SKM-1 (cell line): ENCODE data around the gene ABI1.

ENCODE experiments used
- DNase-seq: peaks from one replicate; lab custom pipeline; 2025; ENCODE audit not compliant: unreplicated experiment; lab: John Stamatoyannopoulos, UW

Gene ABI1

DNA sequence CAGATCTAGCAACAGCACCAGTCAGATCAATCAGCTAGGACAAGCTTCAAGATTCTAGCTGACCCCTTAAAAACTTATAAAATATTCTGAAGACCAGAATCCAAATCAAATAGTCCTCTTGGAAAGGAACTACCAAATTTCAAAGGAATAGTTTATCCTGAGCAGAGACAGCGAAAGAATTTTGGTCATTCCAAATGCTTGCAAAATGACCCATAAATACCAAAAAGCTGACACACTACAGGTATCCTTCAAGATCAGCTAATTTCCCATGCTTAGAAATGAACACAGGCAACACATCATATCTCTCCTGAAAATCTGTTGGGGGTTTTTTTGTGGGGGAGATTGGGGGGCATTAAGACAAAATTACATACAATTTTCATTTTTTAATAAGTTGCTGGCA is 84.5 kb downstream of the ABI1 start:
- DNase-seq: no peak

DNA sequence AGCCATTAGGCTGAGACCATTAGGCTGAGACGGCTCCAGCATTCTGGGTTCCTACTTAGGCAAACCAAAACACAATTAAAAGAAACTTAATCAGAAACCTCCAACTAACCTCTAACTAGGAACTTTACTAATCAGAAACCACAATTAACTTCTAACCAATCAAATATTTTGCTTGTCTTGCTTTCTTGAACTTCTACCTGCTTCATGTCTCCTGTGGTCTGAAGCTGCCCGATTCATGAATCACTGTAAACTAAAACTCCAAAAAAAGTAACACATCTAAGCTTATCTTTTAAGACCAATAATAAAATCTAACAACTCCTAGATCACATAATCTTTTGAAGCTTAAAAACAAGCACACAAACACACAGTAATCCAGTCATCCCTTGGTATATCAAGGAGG is 87.1 kb downstream of the ABI1 start:
- no peak for DNase-seq

DNA sequence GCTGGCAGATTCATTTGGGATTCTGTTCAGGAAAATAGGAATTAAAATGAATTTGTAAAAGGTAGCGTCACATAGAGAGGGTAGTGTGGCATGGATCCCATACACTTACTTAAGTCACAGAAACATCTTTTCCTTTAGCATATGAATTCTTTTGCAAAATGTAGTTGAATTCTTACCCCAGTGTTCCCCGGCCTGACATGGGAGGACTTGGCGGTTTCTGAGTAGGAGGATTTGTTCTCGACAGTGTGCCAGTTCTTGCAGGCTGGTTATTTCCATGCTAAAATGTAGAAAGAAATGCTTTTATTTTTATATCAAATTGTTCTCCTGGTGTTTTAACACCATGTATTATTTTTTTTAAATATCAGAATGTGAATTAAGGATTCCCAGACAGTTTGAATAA is 90.7 kb downstream of the ABI1 start:
- DNase-seq: no peak

DNA sequence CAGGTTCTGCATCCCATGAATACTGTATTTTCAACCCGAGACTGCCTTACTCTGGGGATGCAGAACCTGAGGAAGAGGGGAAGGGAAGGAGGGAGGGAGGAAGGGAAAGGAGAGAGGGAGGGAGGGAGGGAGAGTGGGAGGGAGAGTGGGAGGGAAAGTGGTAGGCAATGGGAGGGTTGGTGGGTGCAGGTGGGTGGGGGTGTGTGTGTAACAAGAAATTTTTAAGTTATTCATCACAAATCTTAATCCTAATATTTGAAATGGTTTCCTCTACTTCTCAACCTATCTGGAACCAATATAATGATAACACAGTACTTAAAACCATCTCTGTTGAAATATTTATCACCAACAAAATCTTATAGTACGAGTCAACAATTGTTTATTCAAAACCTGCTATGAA is 95.2 kb downstream of the ABI1 start:
- no peak for DNase-seq

DNA sequence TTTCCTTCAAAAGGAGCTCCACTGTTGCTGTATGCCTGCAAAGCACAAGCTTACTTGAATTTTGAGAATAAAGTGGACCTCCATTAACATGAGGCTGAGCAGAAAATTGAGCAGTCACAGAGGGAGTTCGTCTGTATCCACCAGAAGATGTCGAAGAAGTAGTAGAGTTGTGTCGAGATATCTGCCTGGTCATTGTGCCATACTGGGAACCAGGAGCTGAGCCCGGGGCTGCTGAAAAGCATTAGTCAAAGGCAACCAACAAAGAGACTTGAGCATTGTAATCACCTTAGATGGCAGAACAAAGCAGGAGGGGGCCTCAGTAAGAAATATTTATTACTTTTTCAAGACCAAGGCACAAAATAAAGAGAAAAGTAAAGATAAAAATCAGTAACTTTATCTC is 101.8 kb downstream of the ABI1 start:
- DNase-seq: no peak

DNA sequence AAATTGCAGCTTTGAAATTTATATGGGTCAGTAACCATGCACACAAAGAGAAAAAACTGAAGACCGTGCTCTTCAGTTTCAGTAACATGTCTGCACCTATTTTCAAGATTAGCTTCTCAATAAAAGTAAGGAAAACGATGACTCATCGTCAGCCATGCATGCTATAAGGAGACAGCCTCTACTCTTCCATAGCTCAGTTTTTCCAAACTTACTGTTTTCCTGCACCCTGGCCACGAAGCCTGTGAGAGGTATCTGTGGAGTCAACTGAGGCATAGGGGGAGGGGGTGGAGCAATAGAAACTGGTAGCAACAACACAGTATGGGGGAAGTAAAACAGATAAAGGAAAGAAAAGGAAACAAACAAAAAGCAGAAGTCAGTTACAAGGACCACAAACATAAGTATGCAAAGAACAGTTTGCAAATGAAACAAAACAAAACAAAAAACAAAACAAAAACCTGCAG is 105.3 kb downstream of the ABI1 start:
- no peak for DNase-seq

GRCh38 chr10:26746061-26746460 is 114.7 kb downstream of the ABI1 start:
- DNase-seq: no peak

- no peak for DNase-seq
These were observed 116.9 kb downstream of the ABI1 start for GRCh38 chr10:26743841-26744240.

GRCh38 chr10:26743091-26743490 is 117.7 kb downstream of the ABI1 start:
- DNase-seq: no peak

DNA sequence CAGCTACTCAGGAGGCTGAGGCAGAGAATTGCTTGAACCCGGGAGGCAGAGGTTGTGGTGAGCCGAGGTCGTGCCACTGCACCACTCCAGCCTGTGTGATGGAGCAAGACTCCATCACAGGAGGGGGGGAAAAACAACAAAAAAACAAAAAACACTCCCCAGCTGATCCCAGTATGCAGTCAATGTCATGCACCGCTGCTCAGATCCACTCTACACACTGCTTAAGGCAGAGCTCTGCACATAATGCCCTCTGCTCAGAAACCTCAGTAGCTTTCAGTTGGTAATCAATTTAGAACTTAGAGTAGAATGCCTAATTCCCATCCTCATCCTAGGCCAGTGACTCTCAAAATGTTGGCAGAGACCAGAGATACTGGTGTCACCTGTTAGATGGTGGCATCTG is 119.4 kb downstream of the ABI1 start:
- no peak for DNase-seq

DNA sequence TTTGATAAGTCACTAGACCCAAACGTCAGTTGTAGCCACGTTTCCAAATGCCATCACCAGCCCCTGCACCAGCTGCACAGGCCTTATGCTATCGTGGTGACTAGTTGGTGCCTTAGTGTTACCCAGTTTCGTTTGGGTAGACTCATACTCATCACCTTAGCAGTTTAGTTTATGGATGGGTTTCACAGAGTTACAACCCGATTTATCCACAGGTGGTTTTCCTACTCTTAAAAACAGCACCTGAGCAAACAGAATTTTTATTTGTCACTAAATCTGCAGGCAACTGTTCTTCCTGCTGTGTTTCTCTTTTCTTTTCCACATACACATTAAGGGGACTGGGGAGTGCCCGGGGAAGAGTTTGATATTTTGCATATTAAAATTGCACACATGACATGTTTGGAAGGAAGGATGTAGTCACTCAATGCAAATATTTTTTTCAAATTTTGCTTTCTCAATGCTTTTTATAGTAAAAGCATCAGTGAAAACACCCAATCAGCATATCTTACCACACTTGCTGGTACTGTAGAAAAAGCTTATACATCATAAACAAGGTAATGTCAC is 121.6 kb downstream of the ABI1 start:
- no peak for DNase-seq

DNA sequence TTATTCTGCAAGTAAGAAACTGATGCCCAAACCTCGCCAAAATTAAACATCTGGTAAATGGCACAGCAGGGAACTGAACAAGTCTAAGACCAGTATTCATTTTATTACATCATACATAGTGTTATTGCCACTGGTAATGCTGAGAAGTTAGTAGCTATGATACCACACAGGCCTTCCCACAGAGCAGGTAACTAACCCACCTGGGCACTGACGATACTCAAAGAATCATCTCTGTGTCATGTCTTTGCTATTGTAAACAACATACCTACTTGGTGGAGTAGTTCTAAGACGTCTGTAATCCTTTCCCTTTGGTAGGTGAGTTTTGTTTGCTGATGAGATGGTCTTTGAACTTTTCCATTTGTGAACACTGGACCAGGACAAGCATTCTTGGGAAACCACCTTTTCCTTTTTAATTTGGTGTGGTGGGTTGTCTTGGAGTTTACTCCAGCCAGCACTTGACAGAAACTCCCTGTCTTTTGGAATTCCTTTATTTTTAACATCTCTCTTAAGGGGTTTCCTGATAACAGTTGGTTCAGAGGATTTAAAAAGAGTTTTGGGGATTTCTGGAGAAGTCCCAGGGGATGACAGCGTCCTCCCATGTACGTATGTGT is 122.4 kb downstream of the ABI1 start:
- DNase-seq: no peak

DNA sequence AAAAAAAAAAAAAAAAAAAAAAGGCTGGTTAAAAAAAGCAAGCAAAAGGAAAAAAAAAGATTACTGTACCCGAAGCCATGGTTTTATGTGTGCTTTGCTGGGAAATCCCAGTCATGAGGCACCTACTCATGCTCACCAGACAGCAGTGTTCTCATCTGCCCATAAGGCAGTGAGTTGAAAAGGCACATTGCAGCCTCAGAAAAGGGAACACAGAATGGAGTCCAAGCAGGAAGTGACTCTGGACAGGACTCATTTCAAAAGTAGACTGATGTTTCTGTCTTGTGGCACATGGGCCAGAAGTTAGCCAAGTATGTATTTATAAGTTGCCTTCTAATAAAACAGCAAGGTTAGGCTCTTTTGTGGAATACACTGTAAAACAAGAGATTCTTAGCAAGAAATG is 123.0 kb downstream of the ABI1 start:
- peak; percentile 2 for DNase-seq

GRCh38 chr10:26735435-26735834 is 125.3 kb downstream of the ABI1 start:
- DNase-seq: no peak

- no peak for DNase-seq
These were observed 126.8 kb downstream of the ABI1 start for GRCh38 chr10:26733750-26734568.

DNA sequence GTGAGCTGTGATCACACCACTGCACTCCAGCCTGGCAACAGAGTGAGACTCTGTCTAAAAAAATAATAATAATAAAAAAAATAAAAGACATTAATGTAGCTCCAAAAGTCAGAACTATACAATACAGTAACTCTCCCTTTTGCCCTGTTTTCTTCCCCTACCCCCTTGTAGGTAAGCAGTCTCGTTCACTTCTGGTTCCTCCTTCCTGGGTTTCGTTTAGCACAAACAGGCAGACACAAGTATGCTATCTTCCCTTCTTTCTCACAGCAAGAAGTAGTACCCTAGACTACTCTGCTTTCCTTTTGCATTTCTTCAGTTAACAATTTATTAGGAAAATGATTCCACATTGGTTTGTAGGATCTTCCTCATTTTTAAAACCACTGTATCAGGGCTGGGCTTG is 130.2 kb downstream of the ABI1 start:
- DNase-seq: no peak

GRCh38 chr10:26729395-26729794 is 131.4 kb downstream of the ABI1 start:
- no peak for DNase-seq

DNA sequence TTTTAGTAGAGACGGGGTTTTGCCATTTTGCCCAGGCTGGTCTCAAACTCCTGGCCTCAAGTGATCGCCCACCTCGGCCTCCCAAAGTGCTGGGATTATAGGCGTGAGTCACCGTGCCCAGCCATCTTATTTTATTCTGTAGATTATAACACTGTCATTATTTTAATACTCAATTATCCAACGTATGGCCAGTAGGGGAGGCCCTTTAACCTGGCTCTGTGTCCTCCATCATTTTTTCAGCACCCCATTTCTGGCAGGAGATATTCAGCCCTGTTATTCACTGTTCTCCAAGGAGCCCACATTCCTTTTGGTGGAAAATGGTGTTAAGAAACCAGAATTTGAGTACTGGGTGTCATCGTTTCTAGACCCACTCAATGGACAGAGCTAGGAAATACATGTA is 131.8 kb downstream of the ABI1 start:
- DNase-seq: no peak

- DNase-seq: no peak
These were observed 133.8 kb downstream of the ABI1 start for GRCh38 chr10:26727005-26727404.

GRCh38 chr10:26725837-26726727 is 134.7 kb downstream of the ABI1 start:
- peak; percentile 0 for DNase-seq

GRCh38 chr10:26723016-26723415 is 137.7 kb downstream of the ABI1 start:
- DNase-seq: no peak
